GM23338 (cell line): Measurements from ENCODE around the gene FEN1. TPM values are rescaled to one million over a fixed set of nuclear protein-coding genes. Genes with fewer than 3 reads are reported as not detected.

Experiments used
- ATAC-seq: fragments of 200-7000 bp; cut with Tn5 transposase; 3 replicates; pipeline ENCODE4 v1.9.1; 2020
- DNase-seq: peaks from one replicate; pipeline ENCODE4 v3.0.0-alpha.2; 2015; ENCODE audit warnings: low spot score
- H2AFZ ChIP-seq: fragments of 200-600 bp; sonication (generic); 2 replicates; pipeline ENCODE4 v1.8.0; 2016; ENCODE audit warnings: antibody characterized with exemption, mild to moderate bottlenecking, moderate library complexity
- H3F3A ChIP-seq: fragments of 200-600 bp; sonication (generic); replicated peaks from 2 replicates; pipeline ENCODE4 v1.8.0; 2017; ENCODE audit warnings: antibody characterized with exemption, mixed run types, low read depth
- H3K27ac ChIP-seq: fragments of 200-600 bp; sonication (generic); 2 replicates; pipeline ENCODE4 v1.6.1; 2016; ENCODE audit warnings: low read depth
- H3K27me3 ChIP-seq: fragments of 200-600 bp; sonication (generic); 2 replicates; pipeline ENCODE4 v1.8.0; 2016; ENCODE audit warnings: mild to moderate bottlenecking, mixed run types, moderate library complexity; ENCODE audit not compliant: insufficient read depth
- H3K36me3 ChIP-seq: fragments of 200-600 bp; sonication (generic); 2 replicates; pipeline ENCODE4 v1.8.0; 2016; ENCODE audit warnings: mild to moderate bottlenecking; ENCODE audit not compliant: insufficient read depth
- H3K4me1 ChIP-seq: fragments of 200-600 bp; sonication (generic); 2 replicates; pipeline ENCODE4 v1.8.0; 2016; ENCODE audit warnings: mild to moderate bottlenecking, moderate library complexity; ENCODE audit not compliant: insufficient read depth
- H3K4me2 ChIP-seq: fragments of 200-600 bp; sonication (generic); 2 replicates; pipeline ENCODE4 v1.7.1; 2017; ENCODE audit warnings: mixed run types
- H3K4me3 ChIP-seq: fragments of 200-600 bp; sonication (generic); 2 replicates; pipeline ENCODE4 v1.6.1; 2016; ENCODE audit warnings: mixed run types
- H3K79me2 ChIP-seq: fragments of 200-600 bp; sonication (generic); replicated peaks from 2 replicates; pipeline ENCODE4 v1.8.0; 2017; ENCODE audit warnings: mild to moderate bottlenecking; ENCODE audit not compliant: insufficient read depth
- H3K9me2 ChIP-seq: fragments of 200-600 bp; sonication (generic); 2 replicates; pipeline ENCODE4 v1.8.0; 2017; ENCODE audit not compliant: insufficient read depth
- H4K20me1 ChIP-seq: fragments of 200-600 bp; sonication (generic); replicated peaks from 2 replicates; pipeline ENCODE4 v1.8.0; 2017; ENCODE audit warnings: mild to moderate bottlenecking; ENCODE audit not compliant: insufficient read depth
- H3K27ac Mint-ChIP-seq: 2 replicates; pipeline ENCODE4 v1.8.0; 2020; ENCODE audit warnings: inconsistent platforms, mild to moderate bottlenecking, moderate library complexity, mixed read lengths
- H3K27me3 Mint-ChIP-seq: 3 replicates; pipeline ENCODE4 v1.8.0; 2022; ENCODE audit warnings: low read depth, mild to moderate bottlenecking, moderate library complexity, mixed read lengths, inconsistent platforms; ENCODE audit not compliant: insufficient read depth, poor library complexity
- H3K36me3 Mint-ChIP-seq: 3 replicates; pipeline ENCODE4 v1.8.0; 2021; ENCODE audit warnings: low read depth, mild to moderate bottlenecking, inconsistent platforms, moderate library complexity, mixed read lengths
- H3K4me1 Mint-ChIP-seq: 3 replicates; pipeline ENCODE4 v1.8.0; 2020; ENCODE audit warnings: mild to moderate bottlenecking, inconsistent platforms, mixed read lengths
- H3K4me3 Mint-ChIP-seq: 3 replicates; pipeline ENCODE4 v1.8.0; 2021; ENCODE audit warnings: moderate library complexity, mild to moderate bottlenecking, inconsistent platforms, mixed read lengths
- H3K9me3 Mint-ChIP-seq: 3 replicates; pipeline ENCODE4 v1.8.0; 2020; ENCODE audit warnings: moderate library complexity, mild to moderate bottlenecking, inconsistent platforms, mixed read lengths
- CREB1 ChIP-seq: fragments of 250-450 bp; sonication (Bioruptor Pico); IDR thresholded peaks from 2 replicates; pipeline ENCODE4 v1.5.0; 2020; ENCODE audit warnings: low read depth, mild to moderate bottlenecking, moderate library complexity
- ETS1 ChIP-seq: IDR thresholded peaks from 2 replicates; pipeline ENCODE4 v1.6.1; 2016; ENCODE audit warnings: antibody characterized with exemption
- EZH2 ChIP-seq: fragments of 200-600 bp; sonication (generic); IDR thresholded peaks from one replicate; pipeline ENCODE4 v1.8.0; 2017; ENCODE audit warnings: antibody characterized with exemption, mild to moderate bottlenecking, low read depth; ENCODE audit not compliant: unreplicated experiment
- EZH2phosphoT487 ChIP-seq: fragments of 200-600 bp; sonication (generic); IDR thresholded peaks from one replicate; pipeline ENCODE4 v1.8.1; 2018; ENCODE audit warnings: antibody characterized with exemption; ENCODE audit not compliant: unreplicated experiment
- NANOG ChIP-seq: IDR thresholded peaks from 2 replicates; pipeline ENCODE4 v1.6.1; 2016; ENCODE audit warnings: antibody characterized with exemption, borderline replicate concordance
- POLR2AphosphoS5 ChIP-seq: IDR thresholded peaks from 2 replicates; pipeline ENCODE4 v1.6.1; 2016; ENCODE audit warnings: antibody characterized with exemption, low read depth
- REST ChIP-seq: IDR thresholded peaks from one replicate; pipeline ENCODE4 v1.6.1; 2018; ENCODE audit warnings: antibody characterized with exemption; ENCODE audit not compliant: unreplicated experiment
- STAT1 ChIP-seq: IDR thresholded peaks from one replicate; pipeline ENCODE4 v1.6.1; 2016; ENCODE audit warnings: antibody characterized with exemption; ENCODE audit not compliant: unreplicated experiment
- polyA plus RNA-seq: library from polyadenylated mRNA; unstranded; fragments of >200 nt; fragmentation: Nextera tagmentation; extraction: Ambion mirVana; gene quantifications from 2 replicates; pipeline ENCODE4 v1.2.1, GENCODE V29; 2016
- total RNA-seq: library from RNA; depleted of rRNA; stranded (reverse); fragments of >200 nt; shearing (Covaris generic); gene quantifications from 2 replicates; pipeline ENCODE4 v1.2.3, GENCODE V29; 2014
- TF ChIP-seq, protein P1 (sequence below): fragments of 250-450 bp; sonication (Bioruptor Pico); IDR thresholded peaks from 2 replicates; pipeline ENCODE4 v1.5.0; 2020; ENCODE audit warnings: mild to moderate bottlenecking, moderate library complexity

Gene FEN1
- total and polyA plus RNA-seq, 2 experiments from 2014 or later: 85.1 to 89.0 TPM

DNA sequence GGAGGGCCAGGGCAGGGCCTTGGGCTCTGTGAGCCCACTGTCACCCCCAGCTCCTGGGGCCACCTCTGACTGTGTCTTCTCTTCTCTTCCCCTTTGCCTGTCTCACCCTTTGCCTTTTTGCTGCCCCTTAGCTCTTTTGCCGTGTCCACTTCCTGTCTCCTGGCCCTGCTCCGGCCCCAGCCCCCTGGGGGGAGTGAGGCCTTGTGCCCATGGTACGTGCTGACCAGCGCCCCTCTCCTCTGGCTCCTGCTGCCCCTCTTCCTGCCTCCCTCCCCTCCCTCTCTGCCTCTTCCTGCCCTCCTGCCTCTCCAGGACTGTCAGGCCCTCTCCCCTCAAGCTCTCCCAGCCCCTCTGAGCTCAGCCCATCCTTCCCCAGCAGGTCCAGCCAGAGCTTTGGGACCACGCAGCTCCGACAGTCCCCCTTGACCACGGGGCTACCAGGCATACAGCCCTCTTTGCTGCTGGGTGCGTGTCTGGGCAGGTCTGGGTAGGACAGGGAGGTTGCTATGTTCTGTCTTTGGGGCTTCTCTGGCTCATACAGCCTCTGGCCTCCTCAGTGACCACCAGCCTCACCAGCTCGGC, 12.0 kb upstream of the FEN1 start:
- H3K27me3 ChIP-seq: no peaks in the 10 kb centered on the region
- peaks cover 17% of the 10 kb centered on the region for H3K4me1 Mint-ChIP-seq
- H3K27ac Mint-ChIP-seq: no peak overlapping the region
- no peak for DNase-seq
- no peak overlapping the region for H3K27ac ChIP-seq
- 0 out of 2 replicates have a peak, but pooled peaks cover 2% of the 10 kb centered on the region for H3F3A ChIP-seq
- TF ChIP-seq EZH2phosphoT487: no peak
- no peak overlapping the region for H2AFZ ChIP-seq
- peaks cover 20% of the 10 kb centered on the region for H3K27me3 Mint-ChIP-seq
- H3K79me2 ChIP-seq: no peaks in the 10 kb centered on the region
- H4K20me1 ChIP-seq: no peaks in the 10 kb centered on the region; the same call in 1 of the 2 replicates
- H3K4me2 ChIP-seq: no peak overlapping the region
- H3K4me3 Mint-ChIP-seq: no peak overlapping the region
- H3K9me2 ChIP-seq: no peaks in the 10 kb centered on the region
- H3K9me3 Mint-ChIP-seq: 0 out of 3 replicates have a peak, but pooled peaks cover 3% of the 10 kb centered on the region
- H3K36me3 ChIP-seq: no peaks in the 10 kb centered on the region
- H3K4me3 ChIP-seq: no peak overlapping the region
- peaks cover 13% of the 10 kb centered on the region for H3K36me3 Mint-ChIP-seq
- ATAC-seq: no peak
- H3K4me1 ChIP-seq: no peaks in the 10 kb centered on the region; the same call in 1 of the 2 replicates

- Mint-ChIP-seq H3K27me3 (peaks cover 20% of the 10 kb centered on the region), H3K4me1 (peaks cover 14% of the 10 kb centered on the region), H3K9me3 (0 out of 3 replicates have a peak, but pooled peaks cover 3% of the 10 kb centered on the region), H3K27ac (no peak overlapping the region), H3K4me3 (no peak overlapping the region), H3K36me3 (peaks cover 18% of the 10 kb centered on the region)
- TF ChIP-seq POLR2AphosphoS5 (no peak), STAT1 (no peak), EZH2 (no peak), ETS1 (no peak), REST (no peak), NANOG (no peak), CREB1 (no peak)
- TF ChIP-seq, protein P1, sequence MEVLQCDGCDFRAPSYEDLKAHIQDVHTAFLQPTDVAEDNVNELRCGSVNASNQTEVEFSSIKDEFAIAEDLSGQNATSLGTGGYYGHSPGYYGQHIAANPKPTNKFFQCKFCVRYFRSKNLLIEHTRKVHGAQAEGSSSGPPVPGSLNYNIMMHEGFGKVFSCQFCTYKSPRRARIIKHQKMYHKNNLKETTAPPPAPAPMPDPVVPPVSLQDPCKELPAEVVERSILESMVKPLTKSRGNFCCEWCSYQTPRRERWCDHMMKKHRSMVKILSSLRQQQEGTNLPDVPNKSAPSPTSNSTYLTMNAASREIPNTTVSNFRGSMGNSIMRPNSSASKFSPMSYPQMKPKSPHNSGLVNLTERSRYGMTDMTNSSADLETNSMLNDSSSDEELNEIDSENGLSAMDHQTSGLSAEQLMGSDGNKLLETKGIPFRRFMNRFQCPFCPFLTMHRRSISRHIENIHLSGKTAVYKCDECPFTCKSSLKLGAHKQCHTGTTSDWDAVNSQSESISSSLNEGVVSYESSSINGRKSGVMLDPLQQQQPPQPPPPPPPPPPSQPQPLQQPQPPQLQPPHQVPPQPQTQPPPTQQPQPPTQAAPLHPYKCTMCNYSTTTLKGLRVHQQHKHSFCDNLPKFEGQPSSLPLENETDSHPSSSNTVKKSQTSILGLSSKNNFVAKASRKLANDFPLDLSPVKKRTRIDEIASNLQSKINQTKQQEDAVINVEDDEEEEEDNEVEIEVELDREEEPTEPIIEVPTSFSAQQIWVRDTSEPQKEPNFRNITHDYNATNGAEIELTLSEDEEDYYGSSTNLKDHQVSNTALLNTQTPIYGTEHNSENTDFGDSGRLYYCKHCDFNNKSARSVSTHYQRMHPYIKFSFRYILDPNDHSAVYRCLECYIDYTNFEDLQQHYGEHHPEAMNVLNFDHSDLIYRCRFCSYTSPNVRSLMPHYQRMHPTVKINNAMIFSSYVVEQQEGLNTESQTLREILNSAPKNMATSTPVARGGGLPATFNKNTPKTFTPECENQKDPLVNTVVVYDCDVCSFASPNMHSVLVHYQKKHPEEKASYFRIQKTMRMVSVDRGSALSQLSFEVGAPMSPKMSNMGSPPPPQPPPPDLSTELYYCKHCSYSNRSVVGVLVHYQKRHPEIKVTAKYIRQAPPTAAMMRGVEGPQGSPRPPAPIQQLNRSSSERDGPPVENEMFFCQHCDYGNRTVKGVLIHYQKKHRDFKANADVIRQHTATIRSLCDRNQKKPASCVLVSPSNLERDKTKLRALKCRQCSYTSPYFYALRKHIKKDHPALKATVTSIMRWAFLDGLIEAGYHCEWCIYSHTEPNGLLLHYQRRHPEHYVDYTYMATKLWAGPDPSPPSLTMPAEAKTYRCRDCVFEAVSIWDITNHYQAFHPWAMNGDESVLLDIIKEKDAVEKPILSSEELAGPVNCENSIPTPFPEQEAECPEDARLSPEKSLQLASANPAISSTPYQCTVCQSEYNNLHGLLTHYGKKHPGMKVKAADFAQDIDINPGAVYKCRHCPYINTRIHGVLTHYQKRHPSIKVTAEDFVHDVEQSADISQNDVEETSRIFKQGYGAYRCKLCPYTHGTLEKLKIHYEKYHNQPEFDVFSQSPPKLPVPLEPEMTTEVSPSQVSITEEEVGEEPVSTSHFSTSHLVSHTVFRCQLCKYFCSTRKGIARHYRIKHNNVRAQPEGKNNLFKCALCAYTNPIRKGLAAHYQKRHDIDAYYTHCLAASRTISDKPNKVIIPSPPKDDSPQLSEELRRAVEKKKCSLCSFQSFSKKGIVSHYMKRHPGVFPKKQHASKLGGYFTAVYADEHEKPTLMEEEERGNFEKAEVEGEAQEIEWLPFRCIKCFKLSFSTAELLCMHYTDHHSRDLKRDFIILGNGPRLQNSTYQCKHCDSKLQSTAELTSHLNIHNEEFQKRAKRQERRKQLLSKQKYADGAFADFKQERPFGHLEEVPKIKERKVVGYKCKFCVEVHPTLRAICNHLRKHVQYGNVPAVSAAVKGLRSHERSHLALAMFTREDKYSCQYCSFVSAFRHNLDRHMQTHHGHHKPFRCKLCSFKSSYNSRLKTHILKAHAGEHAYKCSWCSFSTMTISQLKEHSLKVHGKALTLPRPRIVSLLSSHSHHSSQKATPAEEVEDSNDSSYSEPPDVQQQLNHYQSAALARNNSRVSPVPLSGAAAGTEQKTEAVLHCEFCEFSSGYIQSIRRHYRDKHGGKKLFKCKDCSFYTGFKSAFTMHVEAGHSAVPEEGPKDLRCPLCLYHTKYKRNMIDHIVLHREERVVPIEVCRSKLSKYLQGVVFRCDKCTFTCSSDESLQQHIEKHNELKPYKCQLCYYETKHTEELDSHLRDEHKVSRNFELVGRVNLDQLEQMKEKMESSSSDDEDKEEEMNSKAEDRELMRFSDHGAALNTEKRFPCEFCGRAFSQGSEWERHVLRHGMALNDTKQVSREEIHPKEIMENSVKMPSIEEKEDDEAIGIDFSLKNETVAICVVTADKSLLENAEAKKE (CRISPR knock-in tag): no peak
- Histone ChIP-seq H3K4me2 (no peak overlapping the region), H3K79me2 (no peaks in the 10 kb centered on the region), H3F3A (0 out of 2 replicates have a peak, but pooled peaks cover 2% of the 10 kb centered on the region), H3K4me1 (no peaks in the 10 kb centered on the region; the same call in 1 of the 2 replicates), H3K4me3 (no peak overlapping the region), H3K27ac (no peak overlapping the region), H3K27me3 (no peaks in the 10 kb centered on the region), H4K20me1 (no peaks in the 10 kb centered on the region; the same call in 1 of the 2 replicates), H2AFZ (no peak overlapping the region), H3K36me3 (no peaks in the 10 kb centered on the region), H3K9me2 (no peaks in the 10 kb centered on the region)
- DNase-seq (no peak), ATAC-seq (no peak)
Observed at GRCh38 chr11:61781585-61781984, 11.1 kb upstream of the FEN1 start.
